Neural progenitor cell (in vitro differentiated cells): Measurements from ENCODE around the gene IQCH. TPM values are rescaled to one million over a fixed set of nuclear protein-coding genes. Genes with fewer than 3 reads are reported as not detected.

Experiments
- DNase-seq: peaks from one replicate; pipeline ENCODE4 v3.0.0-alpha.2; 2016; ENCODE audit warnings: low spot score
- H2AFZ ChIP-seq: fragments of 200-600 bp; sonication (generic); replicated peaks from 2 replicates; pipeline ENCODE4 v1.6.1; 2016; ENCODE audit warnings: antibody characterized with exemption
- H3F3A ChIP-seq: fragments of 200-600 bp; sonication (generic); 2 replicates; pipeline ENCODE4 v1.6.1; 2016; ENCODE audit warnings: antibody characterized with exemption, low read depth
- H3K27ac ChIP-seq: fragments of 200-600 bp; sonication (generic); 2 replicates; pipeline ENCODE4 v1.5.1; 2016; ENCODE audit warnings: mild to moderate bottlenecking
- H3K27me3 ChIP-seq: fragments of 200-600 bp; sonication (generic); 2 replicates; pipeline ENCODE4 v1.6.1; 2016; ENCODE audit warnings: mild to moderate bottlenecking, moderate library complexity
- H3K36me3 ChIP-seq: fragments of 200-600 bp; sonication (generic); 2 replicates; pipeline ENCODE4 v1.5.1; 2016
- H3K4me1 ChIP-seq: fragments of 200-600 bp; sonication (generic); 2 replicates; pipeline ENCODE4 v1.6.1; 2016; ENCODE audit warnings: mixed run types
- H3K4me2 ChIP-seq: fragments of 200-600 bp; sonication (generic); 2 replicates; pipeline ENCODE4 v1.6.1; 2016
- H3K4me3 ChIP-seq: fragments of 200-600 bp; sonication (generic); 2 replicates; pipeline ENCODE4 v1.5.1; 2016
- H3K79me2 ChIP-seq: fragments of 200-600 bp; sonication (generic); 2 replicates; pipeline ENCODE4 v1.6.1; 2016; ENCODE audit warnings: low read depth
- H3K9ac ChIP-seq: fragments of 200-600 bp; sonication (generic); 2 replicates; pipeline ENCODE4 v1.6.1; 2016
- H3K9me3 ChIP-seq: fragments of 200-600 bp; sonication (generic); 2 replicates; pipeline ENCODE4 v1.5.1; 2016; ENCODE audit warnings: low read depth
- H4K20me1 ChIP-seq: fragments of 200-600 bp; sonication (generic); 2 replicates; pipeline ENCODE4 v1.6.1; 2016; ENCODE audit warnings: low read depth
- H3K27ac Mint-ChIP-seq: 3 replicates; pipeline ENCODE4 v1.8.0; 2021; ENCODE audit warnings: mixed read lengths
- H3K27me3 Mint-ChIP-seq: 2 replicates; pipeline ENCODE4 v1.8.0; 2022; ENCODE audit warnings: low read depth, mild to moderate bottlenecking, inconsistent platforms, moderate library complexity, mixed read lengths; ENCODE audit not compliant: insufficient read depth
- H3K36me3 Mint-ChIP-seq: 3 replicates; pipeline ENCODE4 v1.8.0; 2021; ENCODE audit warnings: mixed read lengths
- H3K4me1 Mint-ChIP-seq: 3 replicates; pipeline ENCODE4 v1.8.0; 2021; ENCODE audit warnings: mixed read lengths
- H3K4me3 Mint-ChIP-seq: 3 replicates; pipeline ENCODE4 v1.8.0; 2021; ENCODE audit warnings: mild to moderate bottlenecking, moderate library complexity, mixed read lengths
- H3K9me3 Mint-ChIP-seq: 3 replicates; pipeline ENCODE4 v1.8.0; 2020; ENCODE audit warnings: mixed read lengths
- CTCF ChIP-seq: fragments of 200-600 bp; sonication (generic); IDR thresholded peaks from 2 replicates; pipeline ENCODE4 v1.5.1; 2017; ENCODE audit warnings: antibody characterized with exemption, mild to moderate bottlenecking
- EZH2 ChIP-seq: fragments of 200-600 bp; sonication (generic); IDR thresholded peaks from 2 replicates; pipeline ENCODE4 v1.6.1; 2017; ENCODE audit warnings: antibody characterized with exemption, mild to moderate bottlenecking, moderate library complexity
- EZH2phosphoT487 ChIP-seq: fragments of 200-600 bp; sonication (generic); IDR thresholded peaks from 2 replicates; pipeline ENCODE4 v1.6.1; 2017; ENCODE audit warnings: antibody characterized with exemption
- total RNA-seq: library from RNA; depleted of rRNA; stranded (reverse); fragments of >200 nt; gene quantifications from 2 replicates; pipeline ENCODE4 v1.2.3, GENCODE V29; 2015; ENCODE audit warnings: low replicate concordance

IQCH gene
- total RNA-seq, 1 donor from 2014 or later: 21.0 TPM

- H3K9ac ChIP-seq: no peak overlapping the region
- DNase-seq: no peak
- peaks cover 11% of the 10 kb centered on the region for H3K4me1 ChIP-seq
- no peak overlapping the region for H3K4me3 Mint-ChIP-seq
- TF ChIP-seq EZH2phosphoT487 (no peak), EZH2 (no peak), CTCF (no peak)
- H3K4me1 Mint-ChIP-seq: peaks cover 14% of the 10 kb centered on the region
- H3K36me3 Mint-ChIP-seq: no peaks in the 10 kb centered on the region
- H3K79me2 ChIP-seq: no peaks in the 10 kb centered on the region
- H3K27ac ChIP-seq: no peak overlapping the region
- no peaks in the 10 kb centered on the region for H3K9me3 ChIP-seq
- no peaks in the 10 kb centered on the region for H3K27me3 ChIP-seq
- H3K4me2 ChIP-seq: no peak overlapping the region
- no peak overlapping the region for H3K4me3 ChIP-seq
- H3F3A ChIP-seq: no peaks in the 10 kb centered on the region
- no peaks in the 10 kb centered on the region for H3K9me3 Mint-ChIP-seq
- H4K20me1 ChIP-seq: no peaks in the 10 kb centered on the region
- no peak overlapping the region for H3K27ac Mint-ChIP-seq
- H3K36me3 ChIP-seq: no peaks in the 10 kb centered on the region
- H3K27me3 Mint-ChIP-seq: no peaks in the 10 kb centered on the region
- H2AFZ ChIP-seq: no peak overlapping the region
These were observed 45.9 kb downstream of the IQCH start for GRCh38 chr15:67300266-67301025.

DNA sequence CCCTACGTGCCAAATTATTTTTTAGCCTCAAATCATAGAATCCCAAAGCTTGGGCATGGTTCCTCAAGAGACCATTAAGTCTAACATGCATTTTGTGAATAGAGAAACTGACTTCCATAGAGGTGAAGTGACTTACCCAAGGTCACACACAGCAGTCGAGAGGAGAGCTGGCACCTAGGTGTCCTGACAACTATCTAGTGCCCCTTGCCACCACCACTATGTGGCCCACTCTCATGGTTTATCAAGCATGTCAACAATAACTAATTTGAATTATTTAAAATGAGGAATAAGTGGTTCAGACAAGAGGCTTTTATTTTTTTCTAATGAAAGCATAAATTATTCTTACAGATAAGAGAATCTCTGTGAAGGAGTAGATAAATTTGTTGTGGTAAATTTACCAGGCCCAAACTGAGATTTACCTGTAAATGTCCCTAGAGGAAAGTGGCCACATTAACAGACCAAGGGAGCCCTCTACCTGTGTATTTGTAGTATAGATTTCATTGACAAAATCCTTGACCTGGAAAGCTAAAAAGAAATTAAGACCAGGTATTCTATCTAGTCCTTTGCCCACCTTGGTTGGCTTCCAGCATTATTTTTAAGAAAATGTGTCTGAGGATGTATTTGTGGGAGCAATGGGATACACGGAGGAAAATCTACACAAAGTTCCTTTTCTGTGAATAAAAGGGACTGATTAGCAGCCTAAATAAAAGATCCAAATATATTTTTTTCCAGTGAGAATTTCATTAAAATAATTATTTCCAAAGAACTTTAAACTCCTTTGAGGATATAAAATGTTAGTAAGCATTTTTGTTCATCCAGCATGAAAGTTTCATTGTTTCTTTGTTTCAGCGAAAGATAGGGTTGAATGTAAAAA lies 49.1 kb downstream of the IQCH start:
- no peaks in the 10 kb centered on the region for H3K27me3 ChIP-seq
- Mint-ChIP-seq H3K9me3 (no peaks in the 10 kb centered on the region), H3K27ac (no peak overlapping the region), H3K36me3 (no peaks in the 10 kb centered on the region), H3K27me3 (no peaks in the 10 kb centered on the region), H3K4me3 (no peak overlapping the region), H3K4me1 (peaks cover 19% of the 10 kb centered on the region)
- peaks cover 13% of the 10 kb centered on the region for H3K4me1 ChIP-seq
- no peak overlapping the region for H3K4me2 ChIP-seq
- no peaks in the 10 kb centered on the region for H3K9me3 ChIP-seq
- no peak overlapping the region for H3K27ac ChIP-seq
- H3K79me2 ChIP-seq: no peaks in the 10 kb centered on the region
- H3K9ac ChIP-seq: no peak overlapping the region
- peak; percentile 57 for DNase-seq
- peaks cover 8% of the 10 kb centered on the region for H3F3A ChIP-seq
- H3K4me3 ChIP-seq: no peak overlapping the region
- H4K20me1 ChIP-seq: no peaks in the 10 kb centered on the region
- TF ChIP-seq CTCF: peak; percentile 64
- TF ChIP-seq EZH2: no peak
- no peak for TF ChIP-seq EZH2phosphoT487
- H2AFZ ChIP-seq: no peak overlapping the region
- H3K36me3 ChIP-seq: no peaks in the 10 kb centered on the region

- H3K9me3 ChIP-seq: no peaks in the 10 kb centered on the region
- Mint-ChIP-seq H3K4me1 (peaks cover 19% of the 10 kb centered on the region), H3K27ac (no peak overlapping the region), H3K4me3 (no peak overlapping the region), H3K36me3 (no peaks in the 10 kb centered on the region), H3K9me3 (no peaks in the 10 kb centered on the region), H3K27me3 (no peaks in the 10 kb centered on the region)
- H3K27ac ChIP-seq: no peak overlapping the region
- no peaks in the 10 kb centered on the region for H3K79me2 ChIP-seq
- H3K4me2 ChIP-seq: no peak overlapping the region
- H3K36me3 ChIP-seq: no peaks in the 10 kb centered on the region
- DNase-seq: no peak
- H4K20me1 ChIP-seq: no peaks in the 10 kb centered on the region
- no peak overlapping the region for H3K9ac ChIP-seq
- no peak overlapping the region for H3K4me3 ChIP-seq
- H2AFZ ChIP-seq: no peak overlapping the region
- TF ChIP-seq EZH2 (no peak), CTCF (no peak), EZH2phosphoT487 (no peak)
- H3K4me1 ChIP-seq: peaks cover 15% of the 10 kb centered on the region
- no peaks in the 10 kb centered on the region for H3K27me3 ChIP-seq
- peaks cover 19% of the 10 kb centered on the region for H3F3A ChIP-seq
These were observed 50.2 kb downstream of the IQCH start for GRCh38 chr15:67304778-67305177.
